CD4-positive, alpha-beta T cell treated with Interleukin-2 at 100 ng/mL for 4 hours (primary cell): ENCODE results near the gene JADE2.
"Not testable (repeated sequence)": the region's sequence is repeated elsewhere in the genome, so short reads cannot be mapped to it uniquely, and the experiment has no call there.

Source experiments
- DNase-seq: peaks from one replicate; pipeline ENCODE4 v3.0.0-alpha.2; 2020; ENCODE audit warnings: low spot score

Gene JADE2

GRCh38 chr5:134592141-134592746 is 66.8 kb downstream of the JADE2 start:
- DNase-seq, result no peak

DNA sequence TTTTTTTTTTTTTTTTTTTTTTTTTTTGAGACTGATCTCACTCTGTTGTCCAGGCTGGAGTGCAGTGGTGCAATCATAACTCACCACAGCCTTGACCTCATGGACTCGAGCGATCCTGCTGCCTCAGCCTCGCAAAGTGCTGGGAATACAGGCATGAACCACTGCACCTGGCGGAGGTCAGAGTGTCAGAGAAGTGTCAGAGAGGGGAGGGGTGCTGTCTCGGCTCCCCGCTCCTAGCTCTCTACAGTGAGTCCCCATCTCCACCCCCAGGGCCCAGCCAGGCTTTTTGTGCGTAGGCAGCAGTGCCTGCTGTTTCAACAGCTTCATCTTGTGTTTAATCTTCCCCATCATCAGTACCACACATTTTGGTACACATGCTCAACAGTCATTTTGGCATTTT is 68.9 kb downstream of the JADE2 start:
- no peak for DNase-seq

GRCh38 chr5:134594797-134595457 is 69.5 kb downstream of the JADE2 start:
- no peak for DNase-seq

DNA sequence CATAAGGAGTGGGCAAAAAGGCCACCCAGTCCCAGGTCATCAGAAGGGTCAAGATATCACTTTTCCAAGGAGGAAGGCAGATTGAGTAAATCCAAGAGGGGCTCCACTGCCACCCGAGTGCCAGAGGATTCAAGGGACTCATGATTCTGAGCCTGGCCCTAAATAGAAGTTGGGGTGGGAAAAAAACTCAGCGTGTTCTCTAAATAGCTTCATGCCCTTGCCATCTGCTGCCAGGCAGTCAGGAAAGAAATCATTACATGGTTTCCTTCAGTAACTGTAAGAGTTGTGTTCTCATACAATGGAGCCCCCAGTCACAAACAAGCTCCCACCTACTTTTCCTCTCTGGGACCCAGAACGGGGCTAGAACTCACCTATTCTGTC is 70.0 kb downstream of the JADE2 start:
- no peak for DNase-seq

DNA sequence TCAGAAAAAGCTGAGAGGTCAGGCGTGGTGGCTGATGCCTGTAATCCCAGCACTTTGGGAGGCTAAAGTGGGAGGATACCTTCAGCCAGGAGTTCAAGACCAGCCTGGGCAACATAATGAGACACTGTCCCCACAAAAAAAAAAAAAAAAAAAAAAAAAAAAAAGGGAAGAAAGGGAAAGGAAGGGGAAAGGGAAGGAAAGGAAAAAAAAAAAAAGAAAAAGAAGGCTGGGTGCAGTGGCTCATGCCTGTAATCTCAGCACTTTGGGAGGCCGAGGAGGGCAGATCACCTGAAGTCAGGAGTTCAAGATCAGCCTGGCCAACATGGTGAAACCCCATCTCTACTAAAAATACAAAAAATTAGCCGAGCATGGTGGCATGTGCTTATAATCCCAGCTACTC is 74.3 kb downstream of the JADE2 start:
- not testable (repeated sequence) for DNase-seq

GRCh38 chr5:134600600-134600999 is 75.1 kb downstream of the JADE2 start:
- no peak for DNase-seq

DNA sequence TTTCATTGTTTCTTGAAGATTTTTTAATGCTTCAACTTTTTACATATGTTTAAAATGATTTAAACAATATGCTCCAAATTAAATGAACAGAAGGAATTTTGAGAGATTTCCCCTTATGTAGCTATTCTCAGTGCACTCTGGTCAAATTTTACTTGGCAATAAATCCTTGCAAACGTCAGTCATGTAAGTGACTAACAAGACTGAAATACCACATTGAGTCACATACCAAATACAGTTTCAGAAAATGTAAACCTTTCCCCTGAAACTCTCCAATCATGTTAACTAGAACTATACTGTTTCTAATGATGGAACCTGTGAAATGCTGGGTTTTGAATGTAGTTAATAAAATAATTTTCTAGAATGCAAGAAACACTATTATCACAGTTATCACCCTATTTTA is 77.6 kb downstream of the JADE2 start:
- DNase-seq, result no peak

GRCh38 chr5:134604908-134605307 is 79.4 kb downstream of the JADE2 start:
- no peak for DNase-seq

DNA sequence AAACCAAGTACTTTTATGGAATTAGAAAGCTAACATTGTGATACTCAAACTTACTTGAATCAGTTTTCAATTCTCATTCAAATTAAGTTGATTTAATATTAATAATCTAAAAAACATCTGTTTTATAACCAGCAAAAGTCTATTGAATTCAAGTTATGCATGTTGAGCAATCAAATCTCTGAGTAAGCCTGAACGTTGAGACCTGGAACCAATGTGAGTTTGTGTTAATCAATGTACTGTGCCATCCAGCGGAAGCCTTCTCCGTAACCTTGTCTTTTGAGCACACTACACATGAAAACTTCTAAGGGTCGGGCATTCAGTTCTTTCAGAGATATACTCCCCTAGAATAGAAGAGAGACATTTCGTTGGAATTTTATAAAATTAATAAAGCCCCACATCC is 81.3 kb downstream of the JADE2 start:
- DNase-seq, result no peak

DNA sequence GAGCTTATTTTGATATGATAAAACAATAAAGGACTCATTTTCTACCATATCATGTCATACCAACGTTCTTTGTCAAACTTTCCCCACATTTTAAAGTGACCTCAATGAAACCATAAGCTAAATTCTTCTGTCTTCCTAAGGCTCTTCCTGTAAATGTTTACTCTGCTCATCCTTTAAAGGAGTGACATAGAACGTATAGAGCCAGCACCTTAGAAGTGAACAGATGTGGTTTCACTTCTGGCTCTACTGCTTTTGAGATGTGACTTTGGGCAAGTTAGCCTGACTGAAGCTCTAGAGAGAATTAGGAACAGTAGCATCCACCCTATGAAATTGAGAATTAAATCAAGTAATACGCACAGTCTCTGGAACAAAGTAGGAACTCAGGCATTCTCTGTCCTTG is 83.1 kb downstream of the JADE2 start:
- DNase-seq, result no peak

DNA sequence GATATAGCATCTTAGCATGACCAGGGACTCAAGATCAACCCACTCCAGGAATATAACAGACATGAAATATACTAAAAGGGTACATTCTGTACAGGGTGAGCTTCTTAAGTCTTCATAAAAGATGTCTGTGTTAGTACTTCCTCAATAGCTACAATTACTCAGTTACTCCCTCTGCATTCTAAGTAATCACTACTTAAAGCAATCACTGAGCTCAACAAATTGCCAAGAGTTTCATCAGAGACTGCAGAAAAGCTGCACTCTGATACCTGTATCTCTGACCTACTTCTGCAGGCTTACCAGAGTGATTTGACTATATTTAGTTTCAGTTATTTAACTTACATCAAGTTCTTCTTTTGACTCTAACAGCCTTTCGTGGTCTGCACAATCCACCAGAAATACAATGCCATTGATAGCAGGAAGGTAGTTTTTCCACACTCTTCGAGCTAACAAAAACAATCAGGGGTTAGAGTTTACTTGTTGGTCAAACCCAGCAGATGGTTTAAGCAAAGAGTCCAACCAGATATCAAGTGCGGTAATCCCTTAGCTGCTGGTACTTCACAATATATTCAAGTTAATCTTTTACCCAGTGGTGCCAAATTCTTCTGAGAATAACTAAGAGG is 83.9 kb downstream of the JADE2 start:
- DNase-seq, result no peak

DNA sequence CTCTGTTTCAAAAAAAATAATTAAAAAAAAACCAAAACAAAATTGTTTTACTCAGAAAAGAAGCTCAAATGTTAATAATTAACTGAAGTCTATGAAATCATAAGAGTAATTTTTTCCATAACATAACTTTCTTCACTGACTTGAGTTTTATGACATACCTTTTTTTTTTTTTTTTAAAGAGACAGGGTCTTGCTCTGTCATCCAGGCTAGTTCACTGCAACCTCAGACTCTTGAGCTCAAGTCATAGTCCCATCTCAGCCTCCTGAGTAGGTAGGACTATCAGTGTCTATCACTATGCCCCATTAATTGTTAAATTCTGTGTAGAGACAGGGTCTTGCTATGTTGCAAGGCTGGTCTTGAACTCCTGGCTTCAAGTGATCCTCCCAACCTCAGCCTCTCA is 85.3 kb downstream of the JADE2 start:
- no peak for DNase-seq

DNA sequence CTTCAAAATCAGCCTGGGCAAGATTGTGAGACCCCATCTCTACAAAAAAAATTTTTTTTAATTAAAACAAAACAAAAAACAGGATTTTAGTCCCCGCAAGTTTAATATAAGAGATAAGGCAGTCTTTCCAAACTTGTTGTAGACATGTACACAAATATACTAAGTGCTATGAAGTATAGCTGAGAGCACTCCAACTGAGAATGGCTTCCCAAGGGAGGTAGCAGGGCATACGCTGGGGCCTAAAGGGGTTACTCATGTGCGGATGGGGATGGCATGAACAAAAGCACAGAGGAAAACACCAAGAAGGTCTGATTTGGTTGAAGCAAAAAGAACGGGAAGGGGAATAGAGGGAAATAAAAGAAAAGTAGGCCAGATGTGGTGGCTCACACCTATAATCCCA is 86.0 kb downstream of the JADE2 start:
- no peak for DNase-seq

GRCh38 chr5:134614450-134615085 is 89.1 kb downstream of the JADE2 start:
- no peak for DNase-seq

GRCh38 chr5:134620634-134621033 is 95.2 kb downstream of the JADE2 start:
- no peak for DNase-seq

DNA sequence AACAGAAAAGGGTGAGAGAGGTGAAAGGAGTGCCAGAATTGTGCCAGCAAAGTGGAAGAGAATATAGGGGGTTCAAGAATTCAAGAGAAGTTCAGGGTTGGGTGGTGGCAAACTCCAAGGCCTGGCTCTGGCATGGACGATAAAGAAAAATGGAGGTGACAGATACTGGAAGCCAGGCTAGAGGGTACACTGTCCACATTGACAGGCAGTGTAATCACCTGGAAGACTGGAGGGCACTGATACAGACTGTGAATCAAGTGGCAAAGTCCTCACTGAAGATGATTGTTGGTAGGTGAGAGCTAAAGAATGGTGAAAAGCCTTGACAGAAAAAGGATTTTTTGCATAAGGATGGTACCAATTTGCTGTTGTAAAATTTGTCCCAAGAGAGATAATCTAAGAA is 100.1 kb downstream of the JADE2 start:
- no peak for DNase-seq

DNA sequence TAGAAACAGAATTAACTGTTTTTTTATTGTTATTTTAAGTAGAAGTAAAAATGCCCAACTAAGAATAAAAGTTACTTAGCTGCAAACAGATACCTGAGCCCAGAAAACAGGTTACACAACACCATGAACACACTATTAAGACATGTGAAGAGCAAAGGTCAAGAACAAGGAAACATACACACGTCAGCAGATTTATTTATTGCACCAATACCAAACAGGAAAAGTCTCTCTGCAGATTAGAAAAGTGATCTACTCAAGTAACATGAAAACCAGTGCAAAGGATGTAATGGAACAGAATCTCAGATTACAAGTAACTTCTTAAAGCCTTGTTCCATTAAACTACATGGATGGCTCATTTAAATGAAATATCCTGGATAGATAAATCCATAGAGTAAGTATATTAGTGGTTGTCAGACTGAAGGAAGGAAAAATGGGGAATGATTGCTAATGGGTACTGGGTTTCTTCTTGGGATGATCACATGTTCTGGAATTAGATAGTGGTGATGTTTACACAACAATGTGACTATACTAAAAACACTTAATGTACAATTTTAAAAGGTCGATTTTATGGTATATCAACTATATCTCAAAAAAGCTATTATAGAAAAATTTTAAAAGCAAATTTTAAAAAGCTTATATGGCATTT is 101.0 kb downstream of the JADE2 start:
- no peak for DNase-seq
